GM23338 (cell line): ENCODE results near the gene TOMM20L.

Experiments used
- CREB1 ChIP-seq: fragments of 250-450 bp; sonication (Bioruptor Pico); IDR thresholded peaks from 2 replicates; pipeline ENCODE4 v1.5.0; 2020; ENCODE audit warnings: low read depth, mild to moderate bottlenecking, moderate library complexity
- CTCF ChIP-seq, 2 experiments: fragments of 200-600 bp in 1 of 2; sonication (generic) in 1 of 2; conservative IDR thresholded peaks; 2 replicates each; pipeline versions ENCODE4 v1.5.1 to v1.6.1; 2016 to 2017; ENCODE audit warnings: antibody characterized with exemption in 2 of 2, low read depth in 2 of 2, mild to moderate bottlenecking in 2 of 2, moderate library complexity in 1 of 2
- ETS1 ChIP-seq: IDR thresholded peaks from 2 replicates; pipeline ENCODE4 v1.6.1; 2016; ENCODE audit warnings: antibody characterized with exemption
- EZH2 ChIP-seq: fragments of 200-600 bp; sonication (generic); IDR thresholded peaks from one replicate; pipeline ENCODE4 v1.8.0; 2017; ENCODE audit warnings: antibody characterized with exemption, mild to moderate bottlenecking, low read depth; ENCODE audit not compliant: unreplicated experiment
- EZH2phosphoT487 ChIP-seq: fragments of 200-600 bp; sonication (generic); IDR thresholded peaks from one replicate; pipeline ENCODE4 v1.8.1; 2018; ENCODE audit warnings: antibody characterized with exemption; ENCODE audit not compliant: unreplicated experiment
- JUNB ChIP-seq: IDR thresholded peaks from one replicate; pipeline ENCODE4 v1.6.1; 2016; ENCODE audit warnings: antibody characterized with exemption; ENCODE audit not compliant: unreplicated experiment
- NANOG ChIP-seq: IDR thresholded peaks from 2 replicates; pipeline ENCODE4 v1.6.1; 2016; ENCODE audit warnings: antibody characterized with exemption, borderline replicate concordance
- POLR2AphosphoS5 ChIP-seq: IDR thresholded peaks from 2 replicates; pipeline ENCODE4 v1.6.1; 2016; ENCODE audit warnings: antibody characterized with exemption, low read depth
- REST ChIP-seq: IDR thresholded peaks from one replicate; pipeline ENCODE4 v1.6.1; 2018; ENCODE audit warnings: antibody characterized with exemption; ENCODE audit not compliant: unreplicated experiment
- ZNF114 ChIP-seq: fragments of 250-450 bp; sonication (Bioruptor Pico); IDR thresholded peaks from 2 replicates; pipeline ENCODE4 v1.5.0; 2020; ENCODE audit warnings: mild to moderate bottlenecking, moderate library complexity
- ZNF331 ChIP-seq: fragments of 250-450 bp; sonication (Bioruptor Pico); IDR thresholded peaks from 2 replicates; pipeline ENCODE4 v1.5.0; 2020; ENCODE audit warnings: low read depth, mild to moderate bottlenecking, moderate library complexity
- ZNF462 ChIP-seq: fragments of 250-450 bp; sonication (Bioruptor Pico); IDR thresholded peaks from 2 replicates; pipeline ENCODE4 v1.5.0; 2020; ENCODE audit warnings: mild to moderate bottlenecking, moderate library complexity

- no peak for TF ChIP-seq REST
- no peak for TF ChIP-seq CTCF (conservative IDR thresholded peaks at IDR 0.05; ENCODE audit: low read depth in 2 of 2)
- TF ChIP-seq POLR2AphosphoS5, result no peak
- TF ChIP-seq EZH2, result no peak
- TF ChIP-seq EZH2phosphoT487, result no peak
- no peak for TF ChIP-seq ZNF462 (CRISPR knock-in tag)
- no peak for TF ChIP-seq JUNB
- TF ChIP-seq ZNF114 (CRISPR knock-in tag), result no peak
- no peak for TF ChIP-seq ZNF331 (CRISPR knock-in tag)
- TF ChIP-seq ETS1, result no peak
- TF ChIP-seq CREB1 (CRISPR knock-in tag), result no peak
- TF ChIP-seq NANOG, result no peak
Observed at GRCh38 chr14:58444627-58445026, 48.9 kb downstream of the TOMM20L start.
